ENCODE results near the gene FANCM. TPM values are rescaled to one million over a fixed set of nuclear protein-coding genes. Genes with fewer than 3 reads are reported as not detected.

Gene FANCM
- polyA plus RNA-seq (2013): 3.1 and 3.2 TPM in 2 replicates

- peak within 1 kb of the TSS; percentile 88 for H4K8ac ChIP-seq (ENCODE audit: low read depth, low read length)
- peaks cover 6% of the 10 kb centered on the region for H3K79me1 ChIP-seq (ENCODE audit: low read length)
- peak within 1 kb of the TSS; percentile 92 for H3K4me3 ChIP-seq (ENCODE audit: low read depth, low read length)
- no peak within 1 kb of the TSS for H2AK5ac ChIP-seq (ENCODE audit: low read length)
- peaks cover 0 to 2% of the 10 kb centered on the region in 2 experiments for H3K4me1 ChIP-seq (ENCODE audit: control insufficient read depth in 1 of 2, insufficient read depth in 2 of 2, low read length in 2 of 2)
- peak within 1 kb of the TSS; percentile 92 for H2AFZ ChIP-seq (ENCODE audit: insufficient read depth, low read length, poor library complexity)
- H3K18ac ChIP-seq (ENCODE audit: low read length): peak within 1 kb of the TSS; percentile 68
- H3K27me3 ChIP-seq (ENCODE audit: insufficient read depth, low read length): no peaks in the 10 kb centered on the region
- no peak within 1 kb of the TSS for H3K23ac ChIP-seq (ENCODE audit: low read length)
- no peak within 1 kb of the TSS for H2BK12ac ChIP-seq (ENCODE audit: low read length)
- H3K27ac ChIP-seq (ENCODE audit: low read depth, low read length): peak within 1 kb of the TSS; percentile 37
- H4K12ac ChIP-seq (ENCODE audit: low read depth, low read length): no peak within 1 kb of the TSS
- H3K14ac ChIP-seq (ENCODE audit: low read length): peak within 1 kb of the TSS; percentile 80
- H3K4ac ChIP-seq (ENCODE audit: low read depth, low read length): no peak within 1 kb of the TSS
- DNase-seq: peak; percentile 95 to 99
- H3K79me2 ChIP-seq (ENCODE audit: control insufficient read depth, insufficient read depth, low read length, poor library complexity): peaks cover 4% of the 10 kb centered on the region
- no CpG with 5 or more reads among the region's 48 CpGs for WGBS (ENCODE audit: extremely low coverage, insufficient coverage, insufficient read length)
- H3K4me2 ChIP-seq (ENCODE audit: low read length): peak within 1 kb of the TSS; percentile 99
- H4K91ac ChIP-seq (ENCODE audit: low read depth, low read length): peak within 1 kb of the TSS; percentile 52
- no peak within 1 kb of the TSS for H2BK5ac ChIP-seq (ENCODE audit: low read depth, low read length, poor library complexity)
- peak within 1 kb of the TSS; percentile 55 for H3K9ac ChIP-seq (ENCODE audit: low read length)
- H2BK120ac ChIP-seq (ENCODE audit: insufficient read depth, low read length, poor library complexity): no peak within 1 kb of the TSS
- H3K36me3 ChIP-seq (ENCODE audit: control insufficient read depth in 1 of 2, insufficient read depth in 2 of 2, low read length in 2 of 2): no peaks in the 10 kb centered on the region
- H3K9me3 ChIP-seq (ENCODE audit: insufficient read depth, low read depth, low read length): no peaks in the 10 kb centered on the region
Observed at GRCh38 chr14:45135659-45136395, at the start of gene FANCM. Gene FANCM (plus strand): TSS chr14:45135930. CDS start chr14:45136032, 102 bp downstream.

- H3K4me3 ChIP-seq (ENCODE audit: low read depth, low read length): no peak overlapping the region
- no peak overlapping the region for H4K91ac ChIP-seq (ENCODE audit: low read depth, low read length)
- no peaks in the 10 kb centered on the region for H3K9me3 ChIP-seq (ENCODE audit: insufficient read depth, low read depth, low read length)
- H3K14ac ChIP-seq (ENCODE audit: low read length): no peak overlapping the region
- no peak overlapping the region for H3K9ac ChIP-seq (ENCODE audit: low read length)
- no peak for DNase-seq
- no peak overlapping the region for H2BK5ac ChIP-seq (ENCODE audit: low read depth, low read length, poor library complexity)
- H3K27me3 ChIP-seq (ENCODE audit: insufficient read depth, low read length): no peaks in the 10 kb centered on the region
- no peak overlapping the region for H4K12ac ChIP-seq (ENCODE audit: low read depth, low read length)
- no peak overlapping the region for H2BK12ac ChIP-seq (ENCODE audit: low read length)
- H4K8ac ChIP-seq (ENCODE audit: low read depth, low read length): no peak overlapping the region
- H3K79me1 ChIP-seq (ENCODE audit: low read length): no peaks in the 10 kb centered on the region
- H3K4me2 ChIP-seq (ENCODE audit: low read length): no peak overlapping the region
- no peak overlapping the region for H3K18ac ChIP-seq (ENCODE audit: low read length)
- no peak overlapping the region for H2AK5ac ChIP-seq (ENCODE audit: low read length)
- H2BK120ac ChIP-seq (ENCODE audit: insufficient read depth, low read length, poor library complexity): no peak overlapping the region
- no peak overlapping the region for H3K27ac ChIP-seq (ENCODE audit: low read depth, low read length)
- peaks cover 5% of the 10 kb centered on the region for H3K79me2 ChIP-seq (ENCODE audit: control insufficient read depth, insufficient read depth, low read length, poor library complexity)
- WGBS (ENCODE audit: extremely low coverage, insufficient coverage, insufficient read length): no CpG with 5 or more reads among the region's 1 CpG
- H3K36me3 ChIP-seq (ENCODE audit: control insufficient read depth in 1 of 2, insufficient read depth in 2 of 2, low read length in 2 of 2): peaks cover 0 to 2% of the 10 kb centered on the region in 2 experiments
- H3K4me1 ChIP-seq (ENCODE audit: control insufficient read depth in 1 of 2, insufficient read depth in 2 of 2, low read length in 2 of 2): peaks cover 0 to 3% of the 10 kb centered on the region in 2 experiments
- H3K4ac ChIP-seq (ENCODE audit: low read depth, low read length): no peak overlapping the region
- H2AFZ ChIP-seq (ENCODE audit: insufficient read depth, low read length, poor library complexity): no peak overlapping the region
- no peak overlapping the region for H3K23ac ChIP-seq (ENCODE audit: low read length)
Observed at GRCh38 chr14:45089813-45090212, 45.9 kb upstream of the FANCM start.

GRCh38 chr14:45091710-45092109 is 44.0 kb upstream of the FANCM start:
- DNase-seq: peak in 1 of 2 donors; percentile 13
- H3K36me3 ChIP-seq (ENCODE audit: control insufficient read depth in 1 of 2, insufficient read depth in 2 of 2, low read length in 2 of 2): peaks cover 5 to 6% of the 10 kb centered on the region in 2 experiments

GRCh38 chr14:45094275-45094674 is 41.5 kb upstream of the FANCM start:
- Histone ChIP-seq H3K79me2 (ENCODE audit: control insufficient read depth, insufficient read depth, low read length, poor library complexity) (peaks cover 2% of the 10 kb centered on the region), H2AK5ac (ENCODE audit: low read length) (no peak overlapping the region), H3K9me3 (ENCODE audit: insufficient read depth, low read depth, low read length) (no peaks in the 10 kb centered on the region), H4K8ac (ENCODE audit: low read depth, low read length) (no peak overlapping the region), H2AFZ (ENCODE audit: insufficient read depth, low read length, poor library complexity) (no peak overlapping the region), H3K36me3 (ENCODE audit: control insufficient read depth in 1 of 2, insufficient read depth in 2 of 2, low read length in 2 of 2) (peaks cover 8 to 9% of the 10 kb centered on the region in 2 experiments), H3K14ac (ENCODE audit: low read length) (no peak overlapping the region), H4K91ac (ENCODE audit: low read depth, low read length) (no peak overlapping the region), H3K4ac (ENCODE audit: low read depth, low read length) (no peak overlapping the region), H3K4me2 (ENCODE audit: low read length) (no peak overlapping the region), H3K4me1 (ENCODE audit: control insufficient read depth in 1 of 2, insufficient read depth in 2 of 2, low read length in 2 of 2) (no peaks in the 10 kb centered on the region), H2BK5ac (ENCODE audit: low read depth, low read length, poor library complexity) (no peak overlapping the region), H3K18ac (ENCODE audit: low read length) (no peak overlapping the region), H2BK12ac (ENCODE audit: low read length) (no peak overlapping the region), H3K79me1 (ENCODE audit: low read length) (no peaks in the 10 kb centered on the region), H3K4me3 (ENCODE audit: low read depth, low read length) (no peak overlapping the region), H3K9ac (ENCODE audit: low read length) (no peak overlapping the region), H2BK120ac (ENCODE audit: insufficient read depth, low read length, poor library complexity) (no peak overlapping the region), H3K27me3 (ENCODE audit: insufficient read depth, low read length) (no peaks in the 10 kb centered on the region), H3K27ac (ENCODE audit: low read depth, low read length) (no peak overlapping the region), H3K23ac (ENCODE audit: low read length) (no peak overlapping the region), H4K12ac (ENCODE audit: low read depth, low read length) (no peak overlapping the region)
- WGBS (ENCODE audit: extremely low coverage, insufficient coverage, insufficient read length): no CpG with 5 or more reads among the region's 2 CpGs
- no peak for DNase-seq

More at GRCh38 chr14:45091710-45092109, 44.0 kb upstream of the FANCM start:
- Histone ChIP-seq H4K12ac (ENCODE audit: low read depth, low read length) (no peak overlapping the region), H3K18ac (ENCODE audit: low read length) (no peak overlapping the region), H2BK5ac (ENCODE audit: low read depth, low read length, poor library complexity) (no peak overlapping the region), H3K9ac (ENCODE audit: low read length) (no peak overlapping the region), H3K4me1 (ENCODE audit: control insufficient read depth in 1 of 2, insufficient read depth in 2 of 2, low read length in 2 of 2) (no peaks in the 10 kb centered on the region), H3K79me1 (ENCODE audit: low read length) (no peaks in the 10 kb centered on the region), H2AK5ac (ENCODE audit: low read length) (no peak overlapping the region), H4K91ac (ENCODE audit: low read depth, low read length) (no peak overlapping the region), H3K79me2 (ENCODE audit: control insufficient read depth, insufficient read depth, low read length, poor library complexity) (peaks cover 2% of the 10 kb centered on the region), H3K4me3 (ENCODE audit: low read depth, low read length) (no peak overlapping the region), H3K4ac (ENCODE audit: low read depth, low read length) (no peak overlapping the region), H2AFZ (ENCODE audit: insufficient read depth, low read length, poor library complexity) (no peak overlapping the region), H3K4me2 (ENCODE audit: low read length) (no peak overlapping the region), H3K27me3 (ENCODE audit: insufficient read depth, low read length) (no peaks in the 10 kb centered on the region), H2BK120ac (ENCODE audit: insufficient read depth, low read length, poor library complexity) (no peak overlapping the region), H2BK12ac (ENCODE audit: low read length) (no peak overlapping the region), H3K23ac (ENCODE audit: low read length) (no peak overlapping the region), H4K8ac (ENCODE audit: low read depth, low read length) (no peak overlapping the region), H3K14ac (ENCODE audit: low read length) (no peak overlapping the region), H3K9me3 (ENCODE audit: insufficient read depth, low read depth, low read length) (no peaks in the 10 kb centered on the region), H3K27ac (ENCODE audit: low read depth, low read length) (no peak overlapping the region)
- WGBS (ENCODE audit: extremely low coverage, insufficient coverage, insufficient read length): no CpG with 5 or more reads among the region's 2 CpGs
